Glutamatergic neuron (in vitro differentiated cells): ENCODE results near the gene HDAC11. TPM values are rescaled to one million over a fixed set of nuclear protein-coding genes. Genes with fewer than 3 reads are reported as not detected.

Source experiments
- DNase-seq: peaks from one replicate; pipeline ENCODE4 v3.0.0; 2022
- H3K27ac Mint-ChIP-seq: one replicate; pipeline ENCODE4 v1.8.0; 2020; ENCODE audit warnings: mild to moderate bottlenecking, mixed read lengths, inconsistent platforms; ENCODE audit not compliant: unreplicated experiment
- H3K27me3 Mint-ChIP-seq: one replicate; pipeline ENCODE4 v1.8.0; 2020; ENCODE audit warnings: mild to moderate bottlenecking, moderate library complexity, mixed read lengths, inconsistent platforms; ENCODE audit not compliant: unreplicated experiment
- H3K36me3 Mint-ChIP-seq: one replicate; pipeline ENCODE4 v1.8.0; 2020; ENCODE audit warnings: mild to moderate bottlenecking, mixed read lengths, inconsistent platforms; ENCODE audit not compliant: unreplicated experiment
- H3K4me1 Mint-ChIP-seq: one replicate; pipeline ENCODE4 v1.8.0; 2020; ENCODE audit warnings: mild to moderate bottlenecking, low read depth, mixed read lengths, inconsistent platforms; ENCODE audit not compliant: unreplicated experiment
- H3K4me3 Mint-ChIP-seq: one replicate; pipeline ENCODE4 v1.8.0; 2020; ENCODE audit warnings: mild to moderate bottlenecking, mixed read lengths, inconsistent platforms; ENCODE audit not compliant: unreplicated experiment
- H3K9me3 Mint-ChIP-seq: one replicate; pipeline ENCODE4 v1.8.0; 2020; ENCODE audit warnings: mild to moderate bottlenecking, moderate library complexity, mixed read lengths, inconsistent platforms; ENCODE audit not compliant: unreplicated experiment
- total RNA-seq: library from RNA; stranded (reverse); fragmentation: NEBNext Ultra II Directional; extraction: Animal tissue kit (Norgen Biotek cat#: 25700); gene quantifications from one replicate; pipeline ENCODE4 v1.2.1, GENCODE V29; 2021; ENCODE audit not compliant: unreplicated experiment
- TF ChIP-seq, protein P1 (sequence below): fragments of 200-600 bp; sonication (generic); IDR thresholded peaks from one replicate; pipeline ENCODE4 v1.5.0; 2021; ENCODE audit not compliant: partially characterized antibody, unreplicated experiment

The HDAC11 gene
- total RNA-seq, 1 donor from 2014 or later = 19.8 TPM

DNA sequence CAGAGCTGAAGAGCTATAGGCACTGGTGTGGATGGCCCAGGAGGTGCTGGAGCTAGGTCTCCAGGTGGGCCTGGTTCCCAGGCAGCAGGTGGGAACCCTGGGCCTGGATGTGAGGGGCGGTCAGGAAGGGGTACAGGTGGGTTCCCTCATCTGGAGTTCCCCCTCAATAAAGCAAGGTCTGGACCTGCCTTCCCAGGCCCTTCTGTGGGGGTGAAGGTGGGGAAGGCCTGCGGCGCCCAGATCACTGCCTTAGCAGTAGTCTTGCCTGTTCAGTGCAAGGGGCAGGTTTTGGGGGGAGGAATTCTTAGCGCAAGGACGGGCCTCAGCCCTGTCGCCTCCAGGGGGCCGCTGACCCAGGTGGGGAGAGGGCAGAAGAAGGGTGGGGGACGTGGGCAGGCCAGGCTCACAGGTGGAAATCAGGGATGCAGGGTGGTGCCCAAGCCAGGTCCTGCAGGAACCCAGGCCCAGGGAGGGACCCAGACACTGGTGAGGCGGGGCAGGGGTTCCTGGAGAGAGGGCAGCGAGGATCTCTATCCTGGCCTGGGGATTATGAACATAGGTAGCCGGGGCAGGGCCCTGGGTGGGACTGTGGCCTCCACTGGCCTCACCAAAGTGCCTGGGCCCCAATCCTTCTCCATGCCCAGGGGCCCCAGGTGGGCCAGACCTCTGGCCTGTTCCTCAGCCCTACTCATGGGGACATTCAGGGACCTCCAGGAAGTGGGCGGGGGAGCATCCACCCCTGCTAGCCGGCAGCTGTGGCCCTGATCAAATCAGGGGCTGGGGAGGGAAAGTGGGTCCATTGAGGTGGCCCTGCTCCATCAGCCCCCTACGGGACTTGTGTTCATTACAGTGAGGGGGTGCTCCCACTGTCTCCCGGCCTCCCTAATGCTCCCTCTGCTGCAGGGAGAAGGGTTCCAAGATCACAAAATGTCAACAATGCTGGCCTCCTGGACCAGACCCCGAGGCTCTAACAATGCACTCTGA is 25.3 kb downstream of the HDAC11 start:
- H3K4me3 Mint-ChIP-seq = no peak overlapping the region
- H3K9me3 Mint-ChIP-seq = peaks cover 5% of the 10 kb centered on the region
- H3K27ac Mint-ChIP-seq = no peak overlapping the region
- H3K4me1 Mint-ChIP-seq = no peaks in the 10 kb centered on the region
- no peak for DNase-seq
- H3K36me3 Mint-ChIP-seq = no peaks in the 10 kb centered on the region
- H3K27me3 Mint-ChIP-seq = peaks cover 7% of the 10 kb centered on the region
- TF ChIP-seq, protein P1, sequence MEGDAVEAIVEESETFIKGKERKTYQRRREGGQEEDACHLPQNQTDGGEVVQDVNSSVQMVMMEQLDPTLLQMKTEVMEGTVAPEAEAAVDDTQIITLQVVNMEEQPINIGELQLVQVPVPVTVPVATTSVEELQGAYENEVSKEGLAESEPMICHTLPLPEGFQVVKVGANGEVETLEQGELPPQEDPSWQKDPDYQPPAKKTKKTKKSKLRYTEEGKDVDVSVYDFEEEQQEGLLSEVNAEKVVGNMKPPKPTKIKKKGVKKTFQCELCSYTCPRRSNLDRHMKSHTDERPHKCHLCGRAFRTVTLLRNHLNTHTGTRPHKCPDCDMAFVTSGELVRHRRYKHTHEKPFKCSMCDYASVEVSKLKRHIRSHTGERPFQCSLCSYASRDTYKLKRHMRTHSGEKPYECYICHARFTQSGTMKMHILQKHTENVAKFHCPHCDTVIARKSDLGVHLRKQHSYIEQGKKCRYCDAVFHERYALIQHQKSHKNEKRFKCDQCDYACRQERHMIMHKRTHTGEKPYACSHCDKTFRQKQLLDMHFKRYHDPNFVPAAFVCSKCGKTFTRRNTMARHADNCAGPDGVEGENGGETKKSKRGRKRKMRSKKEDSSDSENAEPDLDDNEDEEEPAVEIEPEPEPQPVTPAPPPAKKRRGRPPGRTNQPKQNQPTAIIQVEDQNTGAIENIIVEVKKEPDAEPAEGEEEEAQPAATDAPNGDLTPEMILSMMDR = no peak

DNA sequence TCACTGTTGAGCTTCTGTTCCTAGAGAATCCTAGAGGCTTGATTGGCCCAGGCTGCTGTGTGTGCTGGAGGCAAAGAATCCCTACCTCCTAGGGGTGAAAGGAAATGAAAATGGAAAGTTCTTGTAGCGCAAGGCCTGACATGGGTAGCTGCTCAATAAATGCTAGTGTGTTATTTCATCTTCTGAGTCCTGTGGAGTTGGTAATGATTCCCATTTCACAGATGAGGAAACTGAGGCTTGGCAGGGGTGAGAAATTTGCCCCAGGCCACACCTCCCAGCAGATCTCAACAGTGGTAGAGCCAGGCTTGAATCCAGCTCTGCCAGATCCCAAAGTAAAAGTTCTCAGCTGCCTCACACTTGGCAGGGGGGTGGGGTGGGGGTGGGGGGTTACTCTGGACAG is 26.1 kb downstream of the HDAC11 start:
- no peaks in the 10 kb centered on the region for H3K36me3 Mint-ChIP-seq
- peaks cover 7% of the 10 kb centered on the region for H3K27me3 Mint-ChIP-seq
- H3K4me1 Mint-ChIP-seq = no peaks in the 10 kb centered on the region
- H3K27ac Mint-ChIP-seq = no peak overlapping the region
- peaks cover 3% of the 10 kb centered on the region for H3K9me3 Mint-ChIP-seq
- TF ChIP-seq, protein P1 = no peak
- H3K4me3 Mint-ChIP-seq = no peak overlapping the region
- no peak for DNase-seq

GRCh38 chr3:13506680-13507079 is 26.6 kb downstream of the HDAC11 start:
- H3K27ac Mint-ChIP-seq = no peak overlapping the region
- DNase-seq = no peak
- H3K27me3 Mint-ChIP-seq = peaks cover 7% of the 10 kb centered on the region
- peaks cover 2% of the 10 kb centered on the region for H3K36me3 Mint-ChIP-seq
- TF ChIP-seq, protein P1 = no peak
- H3K4me3 Mint-ChIP-seq = no peak overlapping the region
- peaks cover 3% of the 10 kb centered on the region for H3K9me3 Mint-ChIP-seq
- H3K4me1 Mint-ChIP-seq = no peaks in the 10 kb centered on the region

DNA sequence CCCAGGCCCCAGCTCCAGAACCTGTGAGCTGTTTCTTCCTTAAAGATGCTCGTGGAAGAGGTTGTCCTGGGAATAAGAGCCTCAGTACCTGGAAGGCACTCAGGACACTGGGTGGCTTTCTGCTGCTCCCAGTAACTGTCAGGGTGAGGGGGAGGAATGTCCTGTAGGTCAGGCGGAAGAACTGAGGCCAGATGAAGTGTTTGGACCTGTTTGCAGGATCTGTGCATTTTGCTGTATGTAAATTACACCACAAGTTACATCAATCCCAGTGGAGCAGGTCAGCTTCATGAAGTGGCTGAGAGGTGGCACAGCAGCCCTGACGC is 27.1 kb downstream of the HDAC11 start:
- no peak overlapping the region for H3K4me3 Mint-ChIP-seq
- H3K27ac Mint-ChIP-seq = no peak overlapping the region
- peaks cover 5% of the 10 kb centered on the region for H3K9me3 Mint-ChIP-seq
- TF ChIP-seq, protein P1 = no peak
- H3K27me3 Mint-ChIP-seq = peaks cover 7% of the 10 kb centered on the region
- H3K36me3 Mint-ChIP-seq = peaks cover 6% of the 10 kb centered on the region
- DNase-seq = no peak
- H3K4me1 Mint-ChIP-seq = no peaks in the 10 kb centered on the region
